A673 (cell line): Measurements from ENCODE around the gene CBY3. TPM values are rescaled to one million over a fixed set of nuclear protein-coding genes. Genes with fewer than 3 reads are reported as not detected.
A peak's percentile ranks its signal among the peaks of the same experiment; 100 is the strongest.
"Not testable (repeated sequence)": the region's sequence is repeated elsewhere in the genome, so short reads cannot be mapped to it uniquely, and the experiment has no call there.

Source experiments
- BruUV-seq: library from RNA; stranded (reverse); fragments of 400-500 nt; replicated peaks from 2 replicates; lab custom pipeline; 2021; lab: Mats Ljungman, UMichigan
- CTCF ChIA-PET: fragments of 300-600 bp; sonication (Branson Sonifier 250); formaldehyde crosslinking; loops from one replicate; lab custom pipeline; 2022; ENCODE audit warnings: antibody characterized with exemption; lab: Charles Lee
- POLR2A ChIA-PET: fragments of 300-600 bp; sonication (Branson Sonifier 250); formaldehyde crosslinking; loops from one replicate; lab custom pipeline; 2022; ENCODE audit warnings: antibody characterized with exemption; ENCODE audit not compliant: low non-redundant PET; lab: Charles Lee
- DNase-seq: peaks from one replicate; pipeline ENCODE4 v3.0.0-alpha.2; 2015; ENCODE audit warnings: low spot score
- H3K27ac ChIP-seq: fragments of 200-600 bp; sonication (generic); 2 replicates; pipeline ENCODE4 v1.5.1; 2016; ENCODE audit warnings: mixed run types, low read depth, mild to moderate bottlenecking, mixed read lengths, antibody characterized with exemption, low read length; ENCODE audit not compliant: poor library complexity, severe bottlenecking
- H3K27me3 ChIP-seq: fragments of 200-600 bp; sonication (generic); replicated peaks from 2 replicates; pipeline ENCODE4 v1.6.1; 2017; ENCODE audit warnings: mixed run types, low read depth, mild to moderate bottlenecking, mixed read lengths, antibody characterized with exemption, low read length; ENCODE audit not compliant: insufficient read depth, poor library complexity
- H3K36me3 ChIP-seq: fragments of 200-600 bp; sonication (generic); 2 replicates; pipeline ENCODE4 v1.6.1; 2016; ENCODE audit warnings: mixed run types, mild to moderate bottlenecking, mixed read lengths, antibody characterized with exemption, low read length; ENCODE audit not compliant: insufficient read depth, poor library complexity, severe bottlenecking
- H3K4me1 ChIP-seq: fragments of 200-600 bp; sonication (generic); 2 replicates; pipeline ENCODE4 v1.6.1; 2017; ENCODE audit warnings: mixed run types, mild to moderate bottlenecking, mixed read lengths, antibody characterized with exemption, low read length; ENCODE audit not compliant: insufficient read depth, poor library complexity, severe bottlenecking
- H3K4me3 ChIP-seq: fragments of 200-600 bp; sonication (generic); 2 replicates; pipeline ENCODE4 v1.5.1; 2016; ENCODE audit warnings: low read depth, mixed run types, mild to moderate bottlenecking, mixed read lengths, low read length; ENCODE audit not compliant: poor library complexity, severe bottlenecking
- H3K9me3 ChIP-seq: fragments of 200-600 bp; sonication (generic); 2 replicates; pipeline ENCODE4 v1.6.1; 2016; ENCODE audit warnings: mixed run types, low read depth, mild to moderate bottlenecking, mixed read lengths, antibody characterized with exemption, low read length; ENCODE audit not compliant: poor library complexity, severe bottlenecking
- CTCF ChIP-seq: fragments of 300-800, 200-600 bp; sonication (generic); conservative IDR thresholded peaks from 2 replicates; pipeline ENCODE4 v1.5.1; 2017; ENCODE audit warnings: low read depth, mild to moderate bottlenecking, antibody characterized with exemption, low read length, moderate library complexity, mixed read lengths
- EZH2 ChIP-seq: fragments of 200-600 bp; sonication (generic); IDR thresholded peaks from 2 replicates; pipeline ENCODE4 v1.6.1; 2017; ENCODE audit warnings: borderline replicate concordance, low read depth, mild to moderate bottlenecking, mixed read lengths, antibody characterized with exemption, low read length; ENCODE audit not compliant: poor library complexity, severe bottlenecking
- intact Hi-C: fragments of 100-400 bp; cut with micrococcal nuclease; formaldehyde crosslinking; loops from one replicate; pipeline ENCODE4 v1.10.0; 2022; ENCODE audit not compliant: unreplicated experiment
- total RNA-seq: library from RNA; stranded (reverse); gene quantifications from 2 replicates; pipeline ENCODE4 v1.2.3, GENCODE V29; 2021

Gene CBY3
- total RNA-seq, 1 experiment from 2014 or later = not detected

DNA sequence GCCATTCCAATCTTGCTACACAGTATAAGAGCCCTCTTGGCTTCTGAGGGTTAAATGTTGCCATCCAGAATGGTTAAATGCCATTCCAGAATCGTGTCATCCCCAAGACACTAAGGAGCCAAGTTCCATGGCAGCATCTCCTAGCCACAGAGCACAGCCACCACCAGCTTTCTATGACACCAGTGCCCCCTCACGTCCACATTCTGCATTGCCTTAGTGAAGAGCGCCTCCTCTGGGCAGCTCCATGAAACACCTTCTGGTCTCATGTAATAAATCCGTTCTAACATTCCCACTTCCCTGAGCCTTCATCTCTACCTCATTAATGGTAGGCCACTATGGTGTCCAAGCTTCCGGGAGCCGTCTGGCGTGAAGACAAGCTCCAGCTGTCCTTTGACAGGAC, 12.4 kb downstream of the CBY3 start:
- POLR2A ChIA-PET = interaction anchor here (0.6 kb wide), 1 partner anchor 45 kb away, joined by 3 read pairs; the partner anchor contains the start of gene HNRNPH1
- no peaks in the 10 kb centered on the region for H3K9me3 ChIP-seq
- no peaks in the 10 kb centered on the region for H3K27me3 ChIP-seq
- no TSS peak for BruUV-seq
- intact Hi-C loops = no loop called here
- no peaks in the 10 kb centered on the region for H3K36me3 ChIP-seq
- no peaks in the 10 kb centered on the region for H3K4me1 ChIP-seq
- no peak overlapping the region for H3K27ac ChIP-seq
- DNase-seq = peak; percentile 48
- CTCF ChIA-PET = interaction anchor here (0.5 kb wide), 1 partner anchor 642 kb away, joined by 4 read pairs; no protein-coding TSS in a partner anchor
- H3K4me3 ChIP-seq = no peak overlapping the region
- TF ChIP-seq EZH2 (no peak), CTCF (peak; percentile 67)

DNA sequence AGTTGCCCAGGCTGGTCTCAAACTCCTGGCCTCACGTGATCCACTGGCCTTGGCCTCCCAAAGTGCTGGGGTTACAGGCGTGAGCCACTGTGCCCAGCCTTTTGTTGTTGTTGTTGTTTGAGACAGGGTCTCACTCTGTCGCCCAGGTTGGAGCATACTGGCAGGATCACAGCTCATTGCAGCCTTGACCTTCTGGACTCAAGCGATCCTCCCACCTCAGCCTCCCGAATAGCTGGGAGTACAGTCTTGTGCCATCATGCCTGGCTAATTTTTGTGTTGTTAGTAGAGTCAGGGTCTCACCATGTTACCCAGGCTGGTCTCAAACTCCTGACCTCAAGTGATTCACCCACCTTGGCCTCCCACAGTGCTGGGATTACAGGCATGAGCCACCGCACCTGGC, 19.2 kb downstream of the CBY3 start:
- H3K9me3 ChIP-seq, H3K4me3 ChIP-seq, H3K27ac ChIP-seq, CTCF ChIA-PET, intact Hi-C loops, H3K36me3 ChIP-seq, BruUV-seq, DNase-seq, POLR2A ChIA-PET, H3K27me3 ChIP-seq, H3K4me1 ChIP-seq: not testable (repeated sequence)

DNA sequence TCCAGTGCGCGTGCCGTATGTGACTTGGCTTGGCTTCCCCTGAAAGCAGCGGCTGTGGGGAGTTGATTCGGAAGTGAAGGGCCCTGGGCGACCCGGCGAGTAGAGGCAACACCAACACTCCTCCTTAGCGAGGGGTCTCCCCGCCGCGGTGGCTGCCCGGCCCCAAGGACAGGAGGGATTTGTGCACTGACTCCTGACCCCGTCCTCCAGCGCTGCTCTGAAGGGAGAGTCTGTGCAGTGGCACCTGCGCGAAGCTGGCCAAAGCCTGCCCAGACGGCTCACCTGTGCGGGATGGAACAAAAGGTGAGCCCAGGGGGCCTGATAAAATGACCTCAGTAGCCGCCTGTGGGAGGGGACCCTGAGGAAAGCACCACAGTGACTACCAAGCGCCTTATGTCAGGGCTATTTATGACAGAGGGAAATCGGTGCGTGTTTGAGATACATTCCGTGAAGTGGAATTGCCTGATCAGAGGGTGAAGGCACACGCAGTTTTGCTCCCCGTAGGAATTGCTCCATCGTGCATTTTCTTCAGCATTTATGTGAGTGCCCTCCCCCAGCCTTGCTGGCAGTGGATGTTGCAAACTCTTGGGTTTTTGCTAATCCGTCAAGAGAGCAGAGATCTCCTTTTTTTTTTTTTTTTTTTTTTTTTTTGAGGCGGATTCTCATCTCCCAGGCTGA, 22.5 kb downstream of the CBY3 start:
- DNase-seq = peak; percentile 28
- TSS peak; percentile 90 for BruUV-seq
- intact Hi-C loops, POLR2A ChIA-PET, H3K27me3 ChIP-seq, H3K9me3 ChIP-seq, CTCF ChIA-PET, H3K27ac ChIP-seq, H3K36me3 ChIP-seq, H3K4me1 ChIP-seq: not testable (repeated sequence)
- peak overlapping the region; percentile 58 for H3K4me3 ChIP-seq

- H3K4me3 ChIP-seq, DNase-seq, intact Hi-C loops, H3K9me3 ChIP-seq, H3K36me3 ChIP-seq, CTCF ChIA-PET, POLR2A ChIA-PET, BruUV-seq, H3K4me1 ChIP-seq, H3K27me3 ChIP-seq, H3K27ac ChIP-seq: not testable (repeated sequence)
Measured at GRCh38 chr5:179657302-179658178, 23.3 kb downstream of the CBY3 start.

GRCh38 chr5:179653135-179653534, 27.7 kb downstream of the CBY3 start:
- H3K9me3 ChIP-seq, H3K27ac ChIP-seq, DNase-seq, intact Hi-C loops, H3K4me3 ChIP-seq, H3K4me1 ChIP-seq, CTCF ChIA-PET, BruUV-seq, H3K36me3 ChIP-seq, POLR2A ChIA-PET, H3K27me3 ChIP-seq: not testable (repeated sequence)

GRCh38 chr5:179650245-179650644, 30.6 kb downstream of the CBY3 start:
- H3K9me3 ChIP-seq, DNase-seq, BruUV-seq, H3K4me1 ChIP-seq, H3K27me3 ChIP-seq, H3K36me3 ChIP-seq, H3K27ac ChIP-seq, CTCF ChIA-PET, intact Hi-C loops, H3K4me3 ChIP-seq, POLR2A ChIA-PET: not testable (repeated sequence)
